Activated naive CD8-positive, alpha-beta T cell treated with anti-CD3 and anti-CD28 coated beads, Interleukin-2, amount 10 ng/mL, durations not matched to agents 7 days and 5 days (primary cell): ENCODE data around the gene TRIAP1. TPM values are rescaled to one million over a fixed set of nuclear protein-coding genes. Genes with fewer than 3 reads are reported as not detected.

Experiments used
- ATAC-seq: fragments of 150-1000 bp; cut with Tn5 transposase; one replicate; pipeline ENCODE4 v1.10.0; 2021; ENCODE audit warnings: low read depth, moderate library complexity
- POLR2A ChIA-PET: fragments of 350-600 bp; sonication (Branson Sonifier 250); formaldehyde crosslinking; loops from one replicate; lab custom pipeline; 2021; ENCODE audit warnings: antibody characterized with exemption; lab: Charles Lee
- DNase-seq: peaks from one replicate; pipeline ENCODE4 v3.0.0; 2021
- H3K27ac Mint-ChIP-seq: one replicate; pipeline ENCODE4 v1.8.0; 2022; ENCODE audit warnings: mild to moderate bottlenecking, mixed read lengths
- H3K27me3 Mint-ChIP-seq: one replicate; pipeline ENCODE4 v1.8.0; 2022; ENCODE audit warnings: mild to moderate bottlenecking, moderate library complexity, mixed read lengths
- H3K36me3 Mint-ChIP-seq: one replicate; pipeline ENCODE4 v1.8.0; 2021; ENCODE audit warnings: mild to moderate bottlenecking, mixed read lengths
- H3K4me1 Mint-ChIP-seq: one replicate; pipeline ENCODE4 v1.8.0; 2021; ENCODE audit warnings: mixed read lengths
- H3K4me3 Mint-ChIP-seq: one replicate; pipeline ENCODE4 v1.8.0; 2022; ENCODE audit warnings: mild to moderate bottlenecking, moderate library complexity, mixed read lengths
- H3K9me3 Mint-ChIP-seq: one replicate; pipeline ENCODE4 v1.8.0; 2021; ENCODE audit warnings: mixed read lengths
- total RNA-seq, 2 experiments: library from RNA; stranded (reverse); gene quantifications; one replicate each; pipeline ENCODE4 v1.2.3, GENCODE V29; 2021

TRIAP1 gene
- total RNA-seq, 2 experiments from 2014 or later: 23.8 to 24.0 TPM

- peak within 1 kb of the TSS; percentile 99 for H3K4me3 Mint-ChIP-seq
Observed at GRCh38 chr12:120437735-120438494, 8.3 kb downstream of the TRIAP1 start, which contains the start of gene COX6A1. COX6A1 (plus strand) TSS chr12:120438113; CDS start chr12:120438127, 14 bp downstream.

GRCh38 chr12:120432772-120433525, 13.2 kb downstream of the TRIAP1 start:
- H3K4me1 Mint-ChIP-seq: peaks cover 12% of the 10 kb centered on the region
- no peak for ATAC-seq
- no peaks in the 10 kb centered on the region for H3K27me3 Mint-ChIP-seq
- DNase-seq: no peak
- no peaks in the 10 kb centered on the region for H3K36me3 Mint-ChIP-seq
- no peak overlapping the region for H3K4me3 Mint-ChIP-seq
- POLR2A ChIA-PET: interaction anchor here (0.6 to 1.1 kb wide), 2 partner anchors 107 to 141 kb away, joined by 3 to 4 read pairs; partner anchors contain the start of gene RNU4-2
- H3K9me3 Mint-ChIP-seq: no peaks in the 10 kb centered on the region
- H3K27ac Mint-ChIP-seq: no peak overlapping the region

More at GRCh38 chr12:120437735-120438494, 8.3 kb downstream of the TRIAP1 start, which contains the start of gene COX6A1:
- POLR2A ChIA-PET: interaction anchor here (0.6 to 2.2 kb wide), 10 partner anchors 27 to 249 kb away, joined by 3 to 12 read pairs (median 4); partner anchors contain the start of genes MLEC, RNU4-1, RNU4-2 and RPLP0
- peak within 1 kb of the TSS; percentile 95 for H3K27ac Mint-ChIP-seq
- ATAC-seq (peak; percentile 97), DNase-seq (peak; percentile 91)
- peaks cover 6% of the 10 kb centered on the region for H3K36me3 Mint-ChIP-seq
- H3K9me3 Mint-ChIP-seq: no peaks in the 10 kb centered on the region
- no peaks in the 10 kb centered on the region for H3K27me3 Mint-ChIP-seq
- H3K4me1 Mint-ChIP-seq: peaks cover 26% of the 10 kb centered on the region

DNA sequence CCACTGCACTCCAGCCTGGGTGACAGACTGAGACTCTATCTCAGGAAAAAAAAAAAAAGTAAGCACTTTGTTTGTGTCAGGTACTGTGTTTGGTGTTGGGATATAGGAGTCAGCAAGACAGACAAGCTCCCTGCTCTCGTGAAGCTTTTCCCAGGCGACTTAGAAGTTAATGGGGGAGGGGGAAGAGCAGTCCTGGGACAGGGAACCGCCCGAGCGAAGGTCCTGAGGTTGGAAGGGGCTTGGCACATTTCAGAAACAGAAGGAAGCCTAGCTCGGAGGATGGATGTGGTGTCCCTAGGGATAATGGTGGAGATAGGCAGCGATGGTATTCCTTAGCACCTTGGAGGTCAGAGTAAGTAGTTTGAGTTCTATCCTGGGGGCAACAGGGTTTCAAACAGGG, 16.8 kb downstream of the TRIAP1 start:
- Mint-ChIP-seq H3K27ac (no peak overlapping the region), H3K36me3 (no peaks in the 10 kb centered on the region), H3K4me3 (no peak overlapping the region), H3K27me3 (no peaks in the 10 kb centered on the region), H3K4me1 (peaks cover 10% of the 10 kb centered on the region), H3K9me3 (no peaks in the 10 kb centered on the region)
- ATAC-seq: no peak
- DNase-seq: no peak
- POLR2A ChIA-PET: no interaction called here

DNA sequence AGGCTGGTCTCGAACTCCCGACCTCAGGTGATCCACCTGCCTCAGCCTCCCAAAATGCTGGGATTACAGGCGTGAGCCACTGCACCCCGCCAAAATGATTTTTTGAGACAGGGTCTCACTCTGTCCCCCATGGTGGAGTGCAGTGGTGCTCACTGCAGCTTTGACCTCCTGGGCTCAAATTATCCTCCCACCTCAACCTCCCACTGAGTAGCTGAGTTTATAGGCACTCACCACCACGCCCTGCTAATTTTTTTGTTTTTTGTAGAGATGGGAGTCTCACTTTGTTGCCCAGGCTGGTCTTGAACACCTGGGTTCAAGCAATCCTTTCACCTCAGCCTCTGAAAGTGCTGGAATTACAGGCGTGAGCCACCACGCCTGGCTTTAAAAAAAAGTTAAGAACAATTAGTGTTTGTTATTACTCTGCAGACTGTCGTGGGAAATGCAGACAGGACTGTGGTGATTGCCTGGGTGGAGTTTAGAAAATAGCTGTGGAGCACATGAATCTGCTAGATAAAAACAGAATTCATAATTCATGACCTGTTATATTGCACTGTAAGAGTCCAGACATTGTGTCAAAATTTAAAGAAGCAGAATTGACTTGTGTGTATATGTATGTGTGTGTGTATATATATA, 17.5 kb downstream of the TRIAP1 start:
- POLR2A ChIA-PET: interaction anchor here (0.6 kb wide), 1 partner anchor 1414 kb away, joined by 3 read pairs; no protein-coding TSS in a partner anchor
- Mint-ChIP-seq H3K27ac (no peak overlapping the region), H3K9me3 (no peaks in the 10 kb centered on the region), H3K4me3 (no peak overlapping the region), H3K27me3 (peaks cover 2% of the 10 kb centered on the region), H3K4me1 (peaks cover 10% of the 10 kb centered on the region), H3K36me3 (no peaks in the 10 kb centered on the region)
- ATAC-seq (no peak), DNase-seq (no peak)

DNA sequence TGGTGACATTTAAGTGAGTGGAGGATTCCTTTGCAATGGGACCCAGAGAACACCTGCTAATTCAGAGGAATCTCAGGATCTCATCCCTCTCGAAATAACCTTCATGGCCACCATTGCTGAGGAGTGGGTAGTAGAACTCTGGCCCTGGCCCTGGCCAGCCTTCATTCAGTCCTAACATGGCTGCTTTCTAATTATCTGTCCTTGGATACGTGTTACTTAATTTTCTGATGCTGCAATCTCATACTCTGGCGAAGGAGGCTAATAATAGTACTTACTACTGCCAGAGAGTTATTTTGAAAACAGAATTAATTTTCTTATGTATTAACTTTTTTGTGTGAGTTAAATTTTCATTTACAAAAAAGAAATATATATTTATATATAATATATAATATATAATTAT, 20.4 kb downstream of the TRIAP1 start:
- POLR2A ChIA-PET: no interaction called here
- Mint-ChIP-seq H3K27me3 (peaks cover 3% of the 10 kb centered on the region), H3K36me3 (no peaks in the 10 kb centered on the region), H3K27ac (no peak overlapping the region), H3K4me1 (peaks cover 2% of the 10 kb centered on the region), H3K4me3 (no peak overlapping the region), H3K9me3 (no peaks in the 10 kb centered on the region)
- ATAC-seq (no peak), DNase-seq (no peak)

- H3K4me3 Mint-ChIP-seq: no peak overlapping the region
- H3K4me1 Mint-ChIP-seq: no peaks in the 10 kb centered on the region
- H3K27ac Mint-ChIP-seq: no peak overlapping the region
- POLR2A ChIA-PET: interaction anchor here (0.6 kb wide), 2 partner anchors 58 to 233 kb away, joined by 3 read pairs; no protein-coding TSS in a partner anchor
- DNase-seq (no peak), ATAC-seq (no peak)
- H3K27me3 Mint-ChIP-seq: peaks cover 5% of the 10 kb centered on the region
- no peaks in the 10 kb centered on the region for H3K9me3 Mint-ChIP-seq
- H3K36me3 Mint-ChIP-seq: no peaks in the 10 kb centered on the region
Observed at GRCh38 chr12:120422892-120423456, 23.2 kb downstream of the TRIAP1 start.

DNA sequence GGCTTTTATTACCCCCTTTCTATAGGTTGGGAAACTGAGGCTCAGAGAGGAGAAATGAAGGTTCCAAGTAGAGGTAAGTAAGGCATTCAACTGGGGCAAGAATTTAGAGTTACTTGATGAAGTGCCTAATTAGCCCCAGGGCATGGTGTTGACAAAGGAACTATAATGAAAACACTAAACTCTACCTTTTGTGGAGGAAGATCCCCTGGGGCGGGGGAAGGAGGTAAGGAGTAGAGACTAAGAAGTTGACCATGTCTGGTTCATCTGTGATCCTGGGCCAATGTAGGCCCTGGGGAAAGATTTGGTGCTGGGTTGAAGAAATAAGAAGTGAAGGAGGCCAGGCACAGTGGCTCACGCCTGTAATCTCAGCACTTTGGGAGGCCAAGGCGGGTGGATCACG, 24.5 kb downstream of the TRIAP1 start:
- Mint-ChIP-seq H3K36me3 (no peaks in the 10 kb centered on the region), H3K4me1 (no peaks in the 10 kb centered on the region), H3K27ac (no peak overlapping the region), H3K27me3 (peaks cover 12% of the 10 kb centered on the region), H3K9me3 (no peaks in the 10 kb centered on the region), H3K4me3 (no peak overlapping the region)
- POLR2A ChIA-PET: interaction anchor here (0.6 kb wide), 1 partner anchor 464 kb away, joined by 4 read pairs; no protein-coding TSS in a partner anchor
- DNase-seq (no peak), ATAC-seq (no peak)

DNA sequence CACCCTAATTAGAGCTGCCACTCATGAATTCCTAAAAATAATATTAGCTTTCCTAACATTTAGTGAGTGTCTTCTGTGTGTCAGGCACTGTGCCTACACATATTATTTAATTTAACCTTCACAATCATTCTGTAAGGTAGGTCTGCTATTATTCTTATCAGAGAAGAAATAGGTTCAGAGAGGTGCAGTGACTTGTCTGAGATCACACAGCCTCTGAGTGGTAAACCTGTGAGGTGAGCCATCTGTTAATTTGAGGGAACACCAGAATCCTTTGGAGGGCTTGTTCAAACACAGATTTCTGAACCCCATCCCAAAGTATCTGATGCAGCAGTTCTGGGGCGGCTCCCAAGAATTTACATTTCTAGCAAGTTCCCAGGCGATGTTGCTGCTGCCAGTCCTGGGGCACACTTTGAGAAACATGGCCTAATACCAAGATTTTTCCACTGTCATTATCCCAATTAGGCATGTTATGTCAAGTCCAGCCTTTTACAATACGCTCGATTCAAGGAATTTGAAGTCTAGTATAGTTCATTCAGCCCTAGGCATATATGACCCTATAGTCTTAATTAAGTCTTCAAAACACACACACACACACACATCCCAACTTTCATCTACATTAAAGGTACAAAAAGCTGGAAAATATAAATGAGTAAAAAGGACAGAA, 28.1 kb downstream of the TRIAP1 start:
- no peak for ATAC-seq
- POLR2A ChIA-PET: no interaction called here
- DNase-seq: no peak
- Mint-ChIP-seq H3K4me1 (no peaks in the 10 kb centered on the region), H3K27ac (no peak overlapping the region), H3K9me3 (no peaks in the 10 kb centered on the region), H3K27me3 (peaks cover 14% of the 10 kb centered on the region), H3K36me3 (no peaks in the 10 kb centered on the region), H3K4me3 (no peak overlapping the region)

DNA sequence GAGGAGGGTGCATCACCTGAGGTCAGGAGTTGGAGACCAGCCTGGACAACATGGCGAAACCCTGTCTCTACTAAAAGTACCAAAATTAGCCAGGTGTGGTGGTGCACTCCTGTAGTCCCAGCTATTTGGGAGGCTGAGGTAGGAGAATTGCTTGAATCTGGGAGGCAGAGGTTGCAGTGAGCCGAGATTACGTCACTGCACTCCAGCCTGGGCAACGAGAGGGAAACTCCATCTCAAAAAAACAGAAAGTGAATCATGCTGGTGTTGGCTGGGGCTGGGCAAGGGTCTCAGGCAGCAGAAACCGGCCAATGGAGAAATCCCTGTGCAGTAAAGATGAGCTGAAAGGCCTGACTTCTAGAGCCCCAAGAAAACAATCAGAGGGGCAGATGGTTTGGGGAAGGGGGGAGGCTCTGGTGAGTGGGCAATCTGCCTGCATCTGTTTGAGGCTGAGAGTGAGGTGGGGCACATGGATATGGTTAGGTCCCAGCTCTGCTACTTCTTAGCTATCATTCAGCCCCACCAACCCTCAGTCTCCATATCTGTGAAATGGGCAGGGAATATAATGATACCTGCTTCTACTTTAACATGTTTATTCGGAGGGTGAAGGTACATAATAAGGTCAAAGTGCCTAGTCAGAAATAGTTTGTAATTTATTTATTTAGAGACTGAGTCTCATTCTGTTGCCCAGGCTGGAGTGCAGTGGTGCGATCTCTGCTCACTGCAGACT, 29.5 kb downstream of the TRIAP1 start:
- POLR2A ChIA-PET: no interaction called here
- DNase-seq: no peak
- no peak overlapping the region for H3K4me3 Mint-ChIP-seq
- no peak for ATAC-seq
- H3K27me3 Mint-ChIP-seq: peaks cover 14% of the 10 kb centered on the region
- H3K27ac Mint-ChIP-seq: no peak overlapping the region
- H3K36me3 Mint-ChIP-seq: no peaks in the 10 kb centered on the region
- H3K9me3 Mint-ChIP-seq: no peaks in the 10 kb centered on the region
- H3K4me1 Mint-ChIP-seq: no peaks in the 10 kb centered on the region

- H3K9me3 Mint-ChIP-seq: no peaks in the 10 kb centered on the region
- POLR2A ChIA-PET: no interaction called here
- no peaks in the 10 kb centered on the region for H3K4me1 Mint-ChIP-seq
- peaks cover 12% of the 10 kb centered on the region for H3K27me3 Mint-ChIP-seq
- no peak overlapping the region for H3K27ac Mint-ChIP-seq
- ATAC-seq (no peak), DNase-seq (no peak)
- no peak overlapping the region for H3K4me3 Mint-ChIP-seq
- no peaks in the 10 kb centered on the region for H3K36me3 Mint-ChIP-seq
Observed at GRCh38 chr12:120413901-120414695, 32.1 kb downstream of the TRIAP1 start.

DNA sequence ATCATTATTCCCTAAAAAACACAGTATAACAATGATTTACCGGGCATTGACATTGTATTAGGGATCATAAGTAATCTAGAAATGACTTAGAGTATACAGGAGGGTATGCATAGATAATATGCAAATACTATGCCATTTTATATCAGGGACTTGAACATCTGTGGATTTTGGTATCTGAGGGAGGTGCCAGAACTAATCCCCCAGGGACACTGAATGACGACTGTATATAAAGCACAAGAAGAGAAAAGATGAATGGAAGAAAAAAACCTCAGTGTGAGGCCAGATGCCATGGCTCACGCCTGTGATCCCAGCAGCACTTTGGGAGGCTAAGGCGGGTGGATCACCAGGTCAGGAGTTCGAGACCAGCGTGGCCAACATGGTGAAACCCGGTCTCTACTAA, 33.8 kb downstream of the TRIAP1 start:
- DNase-seq (no peak), ATAC-seq (no peak)
- Mint-ChIP-seq H3K9me3 (no peaks in the 10 kb centered on the region), H3K27me3 (peaks cover 8% of the 10 kb centered on the region), H3K4me3 (no peak overlapping the region), H3K4me1 (no peaks in the 10 kb centered on the region), H3K36me3 (no peaks in the 10 kb centered on the region), H3K27ac (no peak overlapping the region)
- POLR2A ChIA-PET: no interaction called here
